NCI-H187 (cell line): ENCODE data around the gene DHRS13.
A peak's percentile ranks its signal among the peaks of the same experiment; 100 is the strongest.
"Not testable (repeated sequence)": the region's sequence is repeated elsewhere in the genome, so short reads cannot be mapped to it uniquely, and the experiment has no call there.

Source experiments
- DNase-seq, 2 experiments: peaks; one replicate each; lab custom pipeline; 2025; lab: John Stamatoyannopoulos, UW

Gene DHRS13

GRCh38 chr17:28882154-28882895 is 20.6 kb downstream of the DHRS13 start:
- DNase-seq: no peak

- DNase-seq: no peak
Observed at GRCh38 chr17:28881533-28882056, 21.3 kb downstream of the DHRS13 start.

DNA sequence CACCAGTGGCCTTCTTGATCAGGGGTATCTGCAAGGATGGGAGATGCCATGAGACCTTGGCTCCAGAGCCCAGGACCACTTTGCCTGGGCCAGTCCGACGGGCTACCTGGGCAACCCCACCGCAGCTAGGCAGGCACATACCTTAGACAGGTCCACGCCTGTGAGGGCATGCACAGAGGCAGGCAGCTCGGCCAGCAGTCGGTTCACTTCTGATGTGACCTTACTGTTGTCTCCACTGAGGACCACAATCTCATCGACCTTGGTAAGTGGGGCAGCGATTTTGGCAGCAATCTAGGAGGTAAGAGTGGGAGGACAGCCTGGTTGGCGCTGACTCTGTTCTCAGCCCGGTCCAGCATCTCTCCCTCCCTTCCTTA is 22.3 kb downstream of the DHRS13 start:
- no peak for DNase-seq

GRCh38 chr17:28879886-28880571 is 22.9 kb downstream of the DHRS13 start:
- no peak for DNase-seq

DNA sequence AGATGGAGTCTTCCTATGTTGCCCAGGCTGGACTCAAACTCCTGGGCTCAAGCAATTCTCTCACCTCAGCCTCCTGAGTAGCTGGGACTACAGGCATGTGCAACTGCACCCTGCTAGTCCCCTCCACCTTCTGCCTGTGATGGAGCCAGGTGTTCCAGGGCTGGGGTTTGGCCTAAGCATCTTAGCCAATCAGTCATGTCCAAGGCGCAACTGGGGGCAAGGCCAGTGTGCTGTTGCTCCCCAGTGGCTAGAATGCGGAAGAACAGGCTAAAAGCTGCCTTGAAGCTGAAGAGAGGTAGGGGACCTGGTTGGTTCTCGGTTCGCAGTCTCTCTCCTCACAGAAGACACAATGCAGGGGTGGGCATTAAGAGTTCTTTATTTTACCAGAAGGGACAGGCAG is 23.9 kb downstream of the DHRS13 start:
- DNase-seq: peak in 1 of 2 experiments; percentile 15

DNA sequence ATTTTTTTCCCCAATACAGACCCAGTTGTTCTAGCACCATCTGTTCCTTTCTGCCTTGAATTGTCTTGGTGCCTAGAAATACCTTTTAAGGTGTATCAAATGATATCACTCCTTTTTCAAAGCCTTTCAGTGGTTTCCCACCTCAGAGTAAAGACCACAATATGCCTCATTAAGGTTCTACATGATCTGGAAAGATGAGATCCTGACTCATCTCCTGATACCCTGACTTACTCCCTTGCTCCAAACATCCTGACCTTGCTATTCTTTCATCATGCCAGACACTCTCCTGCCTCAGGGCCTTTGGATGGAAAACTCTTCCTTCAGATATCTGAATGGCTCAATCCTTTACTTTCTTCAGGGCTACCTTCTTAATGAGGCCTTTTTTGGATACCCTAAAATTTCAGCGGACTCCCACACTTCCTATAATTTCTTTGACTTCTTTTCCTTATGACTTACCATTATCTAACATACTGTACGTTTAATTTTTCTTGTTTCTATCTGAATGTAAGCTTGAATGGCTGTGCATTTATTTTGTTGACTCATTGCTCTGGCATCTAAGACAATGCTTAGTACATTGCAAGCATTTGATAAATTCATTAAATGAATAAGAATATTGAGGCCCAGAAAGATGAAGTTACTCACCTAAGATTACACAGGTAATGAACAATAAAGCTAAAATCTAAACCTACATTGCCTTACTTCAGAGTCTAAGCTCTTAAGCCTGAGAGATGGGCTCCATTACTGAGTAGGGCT is 24.5 kb downstream of the DHRS13 start:
- DNase-seq: no peak

GRCh38 chr17:28877150-28877711 is 25.6 kb downstream of the DHRS13 start:
- not testable (repeated sequence) for DNase-seq

DNA sequence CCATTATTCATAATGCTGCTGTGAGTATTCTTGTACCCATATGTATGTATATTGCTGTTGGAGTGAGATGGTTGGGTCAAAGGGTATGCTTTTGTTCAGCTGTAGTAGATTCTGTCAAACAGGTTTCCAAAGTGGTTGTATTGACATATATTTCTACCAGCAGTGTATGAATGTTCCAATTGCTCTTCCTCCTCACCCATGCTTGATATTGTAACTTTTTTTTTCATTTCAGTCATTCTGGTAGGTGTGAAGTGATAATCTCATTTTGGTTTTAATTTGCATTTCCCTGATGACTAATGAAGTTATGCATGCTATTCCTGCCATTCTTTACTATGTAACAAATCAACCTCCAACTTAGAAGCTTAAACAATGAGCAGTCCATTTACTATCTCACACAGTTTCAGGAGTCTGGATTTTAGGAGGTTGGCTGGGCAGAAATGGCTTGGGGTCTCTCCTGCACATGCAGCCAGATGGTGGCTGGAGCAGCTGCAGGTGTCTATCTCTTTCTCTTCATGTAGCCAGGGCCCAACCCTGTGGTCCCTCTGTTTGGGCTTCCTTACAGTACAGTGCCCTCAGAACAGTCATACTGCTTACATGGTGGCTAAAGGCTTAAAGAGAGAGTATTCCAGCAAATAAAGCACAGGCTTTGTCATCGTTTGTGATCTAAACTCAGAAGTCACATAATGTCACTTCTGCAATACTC is 26.9 kb downstream of the DHRS13 start:
- no peak for DNase-seq

DNA sequence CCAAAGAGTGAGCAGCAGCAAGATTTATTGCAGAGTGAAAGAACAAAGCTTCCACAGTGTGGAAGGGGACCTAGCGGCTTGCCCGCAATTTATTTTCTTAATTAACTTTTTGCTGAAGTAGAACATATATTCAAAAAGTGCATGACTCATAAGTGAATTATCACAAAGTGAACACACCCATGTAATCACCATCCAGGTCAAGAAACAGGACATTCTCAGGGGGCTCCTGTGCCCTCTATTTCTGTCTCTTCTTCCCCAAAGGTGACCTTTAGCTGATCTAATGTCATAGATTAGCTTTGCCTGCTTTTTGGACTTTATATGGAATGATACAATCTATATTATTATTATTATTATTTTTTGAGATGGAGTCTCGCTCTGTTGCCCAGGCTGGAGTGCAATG is 28.1 kb downstream of the DHRS13 start:
- DNase-seq: no peak

- DNase-seq: no peak
Observed at GRCh38 chr17:28873839-28874238, 29.0 kb downstream of the DHRS13 start.

DNA sequence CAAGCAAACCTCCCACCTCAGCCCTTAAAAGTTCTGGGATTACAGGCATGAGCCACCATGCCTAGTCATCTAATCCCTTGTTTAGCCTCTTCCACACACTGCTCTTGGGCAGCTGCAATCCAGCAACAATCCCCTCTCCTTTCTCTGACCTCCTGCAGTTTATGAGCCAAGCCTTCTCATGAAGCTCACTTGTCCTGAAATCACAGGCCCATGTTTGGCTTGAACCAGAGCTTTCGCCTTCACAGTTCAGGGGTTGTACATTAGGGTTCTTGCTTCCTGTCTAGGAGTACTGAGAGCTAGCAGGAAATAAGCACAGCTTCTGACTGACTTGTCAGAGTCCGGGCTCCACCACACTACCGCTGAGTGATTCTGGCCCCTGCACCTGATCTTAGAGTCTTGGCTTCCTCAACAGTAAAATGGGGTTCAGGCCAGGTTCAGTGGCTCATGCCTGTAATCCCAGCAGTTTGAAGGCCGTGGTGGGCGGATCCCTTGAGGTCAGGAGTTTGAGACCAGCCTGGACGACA is 31.8 kb downstream of the DHRS13 start:
- no peak for DNase-seq

DNA sequence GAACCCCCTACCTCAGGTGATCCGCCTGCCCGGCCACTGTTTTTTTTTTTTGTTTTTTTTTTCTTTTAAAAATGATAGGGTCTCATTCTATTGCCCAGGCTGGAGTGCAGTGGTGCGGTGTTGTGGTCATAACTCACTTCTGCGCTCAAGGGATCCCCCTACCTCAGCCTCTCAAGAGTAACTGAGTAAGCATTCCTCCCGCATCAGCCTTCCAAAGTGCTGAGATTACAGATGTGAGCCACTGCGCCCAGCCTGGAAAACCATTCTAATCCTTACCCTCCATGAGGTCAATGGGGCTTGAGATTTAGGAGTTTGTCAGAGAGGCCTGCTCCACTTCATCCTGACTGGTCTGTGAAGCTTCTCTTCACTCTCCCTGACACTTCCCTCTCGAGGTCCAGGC is 35.6 kb downstream of the DHRS13 start:
- no peak for DNase-seq

GRCh38 chr17:28865946-28866752 is 36.7 kb downstream of the DHRS13 start:
- no peak for DNase-seq

DNA sequence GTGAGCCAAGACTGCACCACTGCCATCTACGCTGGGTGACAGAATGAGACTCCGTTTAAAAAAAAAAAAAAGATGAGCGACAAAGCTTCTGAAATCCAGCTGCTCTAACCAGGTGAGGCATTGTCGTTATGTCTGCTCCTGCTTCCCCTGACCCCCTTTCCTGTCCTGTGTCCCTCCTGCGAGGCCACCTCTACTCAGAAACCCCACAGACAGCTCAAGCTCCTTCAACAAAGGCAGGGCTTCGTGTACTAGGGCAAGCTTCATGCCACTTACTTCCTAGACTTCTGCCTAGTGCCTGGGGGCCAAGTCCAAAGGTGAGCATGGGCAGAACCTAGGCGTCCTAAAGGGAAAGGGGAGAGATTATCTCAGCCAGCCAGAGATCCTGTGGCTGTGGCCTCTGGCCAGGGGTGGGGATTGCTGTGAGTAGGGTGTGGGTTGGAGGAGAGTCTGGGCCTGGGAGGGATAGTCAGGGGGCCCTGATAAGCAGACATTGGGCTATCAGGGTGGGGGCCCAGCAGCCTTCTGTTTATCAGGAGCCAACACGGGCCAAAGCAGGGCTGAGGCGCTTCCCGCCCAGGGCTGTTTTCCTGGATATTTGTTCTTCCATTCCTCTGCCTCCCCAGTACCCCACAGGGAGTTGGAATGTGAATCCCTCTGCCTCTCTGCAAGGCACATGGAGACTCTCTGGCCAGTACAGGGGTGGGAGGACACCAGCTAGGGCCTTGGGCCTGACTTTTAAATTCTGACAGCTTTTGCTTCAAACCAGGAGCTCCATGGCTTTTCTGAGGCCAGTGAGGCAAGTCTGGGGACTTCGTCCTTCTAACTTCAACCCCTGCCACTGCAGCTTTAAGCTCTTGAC is 37.7 kb downstream of the DHRS13 start:
- no peak for DNase-seq

DNA sequence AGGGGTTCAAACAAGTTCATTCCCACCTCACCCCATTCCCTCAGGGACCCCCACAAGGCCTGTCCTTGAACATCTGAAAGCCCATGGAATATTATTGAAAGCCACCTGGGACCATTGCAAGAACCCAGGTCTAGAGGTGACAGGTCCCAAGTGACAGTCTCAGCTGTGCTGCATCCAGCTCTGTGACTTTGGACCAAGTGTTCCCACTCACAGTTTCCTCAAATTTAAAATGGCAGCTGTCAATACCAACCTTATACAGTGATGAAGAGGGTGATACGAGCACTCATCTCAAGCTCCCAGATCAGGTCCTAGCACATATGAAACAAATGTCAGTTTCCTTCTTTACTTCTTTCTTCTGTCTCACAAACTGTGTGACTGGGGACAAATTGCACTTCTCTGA is 38.9 kb downstream of the DHRS13 start:
- no peak for DNase-seq

DNA sequence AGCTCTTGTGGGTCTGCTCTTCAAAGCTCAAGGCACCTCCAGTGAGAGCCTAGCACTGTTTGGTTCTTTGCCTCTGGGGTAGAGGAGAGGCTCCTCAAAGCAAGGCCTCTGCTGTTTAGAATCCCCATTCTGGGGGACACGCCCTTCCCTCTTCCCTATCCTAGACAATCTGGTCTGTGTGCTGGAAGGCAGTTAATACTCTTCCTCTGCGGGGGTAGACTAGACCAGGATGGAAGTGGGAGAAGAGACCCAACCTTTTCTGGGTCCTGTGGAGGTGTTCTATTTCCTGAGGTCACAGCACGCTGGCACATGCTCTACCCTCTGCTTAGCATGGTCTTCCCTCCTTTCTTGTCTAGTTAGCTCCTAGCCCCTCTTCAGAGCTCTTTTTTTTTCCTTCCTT is 40.3 kb downstream of the DHRS13 start:
- DNase-seq: no peak

DNA sequence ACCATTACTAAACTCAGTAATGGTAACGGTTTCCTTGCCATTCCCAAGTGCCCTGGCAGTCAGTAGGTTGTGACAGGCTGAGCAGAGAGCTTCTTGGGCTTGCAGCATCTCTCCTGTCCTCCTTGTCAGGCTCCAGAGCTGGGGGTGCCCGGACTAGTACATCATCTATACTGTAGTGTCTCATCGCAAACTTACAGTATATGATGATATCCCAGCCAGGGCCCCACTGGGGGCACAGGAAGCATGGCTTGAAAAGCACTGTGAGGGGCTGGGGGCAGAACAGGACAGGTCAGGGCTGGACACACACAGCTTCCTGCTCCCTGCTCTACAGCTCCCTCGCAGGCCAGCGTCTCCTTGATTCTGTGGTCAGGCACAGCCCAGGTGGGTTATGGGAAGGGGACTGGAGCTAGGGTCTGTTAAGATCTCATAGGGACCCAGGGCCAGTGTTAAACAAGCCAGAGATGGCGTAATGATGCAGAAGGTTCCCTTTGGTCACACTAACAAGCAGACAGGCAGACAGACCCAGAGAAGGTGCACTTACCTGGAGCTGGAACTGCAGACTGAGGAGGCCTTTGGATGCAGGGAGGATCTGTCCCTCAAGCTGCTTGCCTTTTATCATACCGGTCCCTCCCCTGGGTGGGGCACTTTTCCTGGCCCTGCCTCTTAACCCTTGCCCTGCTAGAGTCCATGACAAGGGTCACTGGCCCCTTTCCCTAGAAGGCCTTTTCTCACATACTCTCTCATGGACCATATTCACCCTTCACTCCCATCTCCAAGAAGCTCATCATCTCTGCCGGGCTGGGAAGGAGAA is 41.3 kb downstream of the DHRS13 start:
- no peak for DNase-seq

- no peak for DNase-seq
Observed at GRCh38 chr17:28860363-28860808, 42.5 kb downstream of the DHRS13 start.
